ENCODE data around the gene COL4A6.

- TF ChIP-seq CTCF (IDR thresholded peaks at IDR 0.05; ENCODE audit: low read depth, low read length, missing input control): no peak
- no peak for TF ChIP-seq MAX (IDR thresholded peaks at IDR 0.05)
- TF ChIP-seq HNF4A (conservative IDR thresholded peaks at IDR 0.05): no peak
- no peak for TF ChIP-seq ZBTB33 (IDR thresholded peaks at IDR 0.05)
Observed at GRCh38 chrX:108250654-108251579, 187.3 kb downstream of the COL4A6 start.
